Superior temporal gyrus (tissue), 1 donor: ENCODE measurements around the gene SHANK2.

Experiments
- DNase-seq: peaks from one replicate; pipeline ENCODE4 v3.0.0-alpha.2; 2016; ENCODE audit errors: extremely low spot score

SHANK2 gene

DNA sequence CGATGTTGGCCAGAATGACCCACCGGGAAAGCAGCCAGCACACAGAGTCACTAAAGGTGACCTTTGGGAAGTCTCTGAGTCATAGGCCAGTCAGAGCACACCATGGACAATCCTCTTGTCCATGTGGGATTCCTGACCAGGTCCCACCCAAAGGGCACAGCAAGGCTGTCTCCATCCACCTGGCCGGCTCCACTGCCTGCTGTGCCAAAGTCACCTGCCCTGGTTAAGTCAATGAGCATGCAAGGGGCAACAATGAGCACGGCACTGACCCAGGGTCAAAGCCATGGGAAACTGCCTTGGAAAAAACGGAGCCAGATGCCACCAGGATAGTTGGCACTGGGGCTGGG, 49.8 kb downstream of the SHANK2 start:
- DNase-seq = no peak
